ENCODE results near the gene ING3. TPM values are rescaled to one million over a fixed set of nuclear protein-coding genes. Genes with fewer than 3 reads are reported as not detected.

ING3 gene
- total RNA-seq, 3 donors from 2014 or later: 18.2 to 21.7 (median 20.7) TPM

GRCh38 chr7:121026159-121026558 lies 75.6 kb downstream of the ING3 start:
- Histone ChIP-seq H3K36me3 (ENCODE audit: low read depth) (no peaks in the 10 kb centered on the region), H3K9me3 (no peaks in the 10 kb centered on the region), H3K4me3 (no peak overlapping the region), H3K4me1 (ENCODE audit: low read depth) (peaks cover 10% of the 10 kb centered on the region)
- no peak for TF ChIP-seq CTCF (IDR thresholded peaks at IDR 0.05)
- intact Hi-C loops (cut with DNase I, micrococcal nuclease): no loop called here
- no peak for ATAC-seq
- no peak for DNase-seq

- no peaks in the 10 kb centered on the region for H3K36me3 ChIP-seq (ENCODE audit: low read depth)
- peaks cover 10% of the 10 kb centered on the region for H3K4me1 ChIP-seq (ENCODE audit: low read depth)
- TF ChIP-seq CTCF (IDR thresholded peaks at IDR 0.05): no peak
- intact Hi-C loops (cut with DNase I, micrococcal nuclease): no loop called here
- no peak for DNase-seq
- H3K9me3 ChIP-seq: no peaks in the 10 kb centered on the region
- ATAC-seq: no peak
- no peak overlapping the region for H3K4me3 ChIP-seq
These were observed 76.1 kb downstream of the ING3 start for GRCh38 chr7:121026577-121027111.

Other genes with a start within 250 kb of the ING3 start
- gene TSPAN12, start 92.6 kb upstream of the ING3 start, total RNA-seq: 10 to 100 TPM; 23.1 to 43.4 (median 35.6) TPM
- gene CPED1, start 37.9 kb downstream of the ING3 start, total RNA-seq: 10 to 100 TPM in 1 of 3 donors, 1 to 10 TPM in 2; 6.5 to 67.7 (median 8.8) TPM